H1 (cell line): ENCODE data around the gene GRM7. TPM values are rescaled to one million over a fixed set of nuclear protein-coding genes. Genes with fewer than 3 reads are reported as not detected.

ENCODE experiments used
- CTBP2 ChIP-seq: IDR thresholded peaks from 2 replicates; pipeline ENCODE4 v1.7.0; 2011; ENCODE audit warnings: borderline replicate concordance, mild to moderate bottlenecking, moderate library complexity, mixed read lengths, low read length; ENCODE audit not compliant: insufficient read depth, insufficient read length
- JUN ChIP-seq: IDR thresholded peaks from 2 replicates; pipeline ENCODE4 v1.6.1; 2011; ENCODE audit warnings: low read depth, mild to moderate bottlenecking, improper control_type of control experiment, low read length
- JUND ChIP-seq: IDR thresholded peaks from 2 replicates; pipeline ENCODE4 v1.6.1; 2011; ENCODE audit warnings: mild to moderate bottlenecking, improper control_type of control experiment, low read length
- KDM4A ChIP-seq: IDR thresholded peaks from one replicate; pipeline ENCODE4 v1.7.1; 2012; ENCODE audit warnings: low read depth, mild to moderate bottlenecking, moderate library complexity, low read length, inconsistent platforms; ENCODE audit not compliant: severe bottlenecking
- KDM5A ChIP-seq: fragments of 200-600 bp; IDR thresholded peaks from 2 replicates; pipeline ENCODE4 v1.7.1; 2012; ENCODE audit warnings: mild to moderate bottlenecking, low read length, inconsistent platforms, mixed read lengths
- MAFK ChIP-seq: IDR thresholded peaks from 2 replicates; pipeline ENCODE4 v1.6.1; 2012; ENCODE audit warnings: low read depth, mild to moderate bottlenecking, improper control_type of control experiment, low read length
- RAD21 ChIP-seq, 2 experiments: IDR thresholded peaks in 1 of 2; conservative IDR thresholded peaks in 1 of 2; 2 replicates each; pipeline ENCODE4 v1.6.1; 2011; ENCODE audit warnings: low read depth in 2 of 2, low read length in 2 of 2, improper control_type of control experiment in 1 of 2, inconsistent platforms in 1 of 2, mild to moderate bottlenecking in 1 of 2, moderate library complexity in 1 of 2
- TCF12 ChIP-seq: IDR thresholded peaks from 2 replicates; pipeline ENCODE4 v1.6.1; 2011; ENCODE audit warnings: low read depth, mild to moderate bottlenecking, low read length
- polyA plus RNA-seq, 7 experiments: library from polyadenylated mRNA; depleted of rRNA in 3 of 7; stranded (reverse) in 5 of 7; unstranded in 2 of 7; fragments of >200 nt in 5 of 7; fragments of 200-250 nt in 2 of 7; gene quantifications; 1 replicate in 5 of 7; 2 replicates in 1 of 7; 4 replicates in 1 of 7; pipeline versions ENCODE4 v1.2.1 to v1.2.3, GENCODE V29; 2011 to 2013; ENCODE audit warnings: missing spikeins in 2 of 7, mixed read lengths in 2 of 7
- total RNA-seq: library from RNA; stranded (reverse); fragmentation: NEBNext Ultra II Directional; extraction: Animal tissue kit (Norgen Biotek cat#: 25700); gene quantifications from 2 replicates; pipeline ENCODE4 v1.2.1, GENCODE V29; 2021

Gene GRM7
- total and polyA plus RNA-seq, 2 of the 8 experiments (the other 6 are each of a cell fraction or from before 2014, with no cell fraction given) = 0.17 to 0.24 TPM

DNA sequence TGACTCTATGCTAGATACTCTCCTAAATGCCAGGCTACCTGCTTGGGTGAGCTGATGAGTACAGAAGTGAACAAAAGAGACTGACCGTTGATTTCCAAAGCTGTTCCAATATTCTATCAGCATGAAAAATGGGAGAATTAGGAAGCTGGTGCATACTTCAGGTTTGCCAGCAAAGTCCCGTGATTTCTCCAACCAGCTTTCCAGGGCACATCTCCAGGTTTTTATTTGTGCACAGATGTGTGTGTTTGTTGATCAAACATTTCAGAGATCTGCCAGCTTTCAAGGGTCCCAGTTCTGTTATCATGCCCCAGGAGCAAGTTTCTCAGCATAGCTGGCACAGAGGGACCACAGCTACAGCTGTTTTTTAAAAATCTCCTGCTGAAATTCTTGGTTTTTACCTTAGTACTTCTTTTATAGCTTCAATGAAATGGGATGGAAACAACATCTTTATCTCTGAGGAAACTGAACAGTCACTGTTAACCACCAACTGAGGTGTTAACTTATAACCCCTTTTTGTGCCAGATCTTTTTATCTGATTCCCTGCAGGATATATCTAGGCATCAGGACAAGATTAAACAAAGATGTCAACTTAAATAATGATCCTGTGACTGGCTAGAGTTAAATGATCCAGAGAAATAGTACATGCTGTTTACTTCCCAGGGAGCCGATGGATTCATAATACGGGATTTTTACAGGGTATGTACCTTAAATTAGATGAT is 380.8 kb downstream of the GRM7 start (continued):
- TF ChIP-seq CTBP2 = no peak
- no peak for TF ChIP-seq JUND
- TF ChIP-seq MAFK = no peak
- no peak for TF ChIP-seq RAD21 (IDR thresholded peaks at IDR 0.05 in 1 of 2, conservative IDR thresholded peaks at IDR 0.05 in 1 of 2; ENCODE audit: low read depth in 2 of 2, low read length in 2 of 2)
- TF ChIP-seq KDM4A = no peak
- TF ChIP-seq JUN = no peak
- TF ChIP-seq KDM5A = no peak
- no peak for TF ChIP-seq TCF12
- TF ChIP-seq, all 59 proteins: peak for 0
